Parathyroid adenoma (tissue), 2 donors: Measurements from ENCODE around the gene FOXG1.
A peak's percentile ranks its signal among the peaks of the same experiment; 100 is the strongest.

Experiments used
- H2AFZ ChIP-seq: fragments of 300-600 bp; sonication (generic); one replicate; pipeline ENCODE4 v1.7.0; 2017; ENCODE audit warnings: antibody characterized with exemption, mild to moderate bottlenecking
- H3K27ac ChIP-seq: fragments of 300-600 bp; sonication (generic); one replicate; pipeline ENCODE4 v1.7.0; 2017
- H3K27me3 ChIP-seq: fragments of 300-600 bp; sonication (generic); one replicate; pipeline ENCODE4 v1.7.0; 2017; ENCODE audit warnings: low read length; ENCODE audit not compliant: control insufficient read depth, insufficient read depth
- H3K36me3 ChIP-seq: fragments of 300-600 bp; sonication (generic); one replicate; pipeline ENCODE4 v1.7.0; 2017; ENCODE audit warnings: low read length; ENCODE audit not compliant: control insufficient read depth, insufficient read depth
- H3K4me1 ChIP-seq: fragments of 300-600 bp; sonication (generic); one replicate; pipeline ENCODE4 v1.7.0; 2017; ENCODE audit warnings: control low read depth
- H3K4me2 ChIP-seq: fragments of 300-600 bp; sonication (generic); one replicate; pipeline ENCODE4 v1.7.0; 2017; ENCODE audit warnings: low read length
- H3K4me3 ChIP-seq: fragments of 300-600 bp; sonication (generic); one replicate; pipeline ENCODE4 v1.7.0; 2017; ENCODE audit warnings: low read depth, low read length
- H3K79me2 ChIP-seq: fragments of 300-600 bp; sonication (generic); one replicate; pipeline ENCODE4 v1.7.0; 2017; ENCODE audit warnings: control low read depth
- H3K9ac ChIP-seq: fragments of 300-600 bp; sonication (generic); one replicate; pipeline ENCODE4 v1.7.0; 2017; ENCODE audit warnings: mild to moderate bottlenecking
- H3K9me3 ChIP-seq: fragments of 300-600 bp; sonication (generic); one replicate; pipeline ENCODE4 v1.7.0; 2017; ENCODE audit warnings: low read length; ENCODE audit not compliant: control insufficient read depth
- TF ChIP-seq, protein P1 (sequence below): fragments of 300-600 bp; sonication (generic); IDR thresholded peaks from one replicate; pipeline ENCODE4 v1.7.0; 2017; ENCODE audit warnings: antibody characterized with exemption, mild to moderate bottlenecking
- donor health status: primary hyperparathyroidism.

Gene FOXG1

DNA sequence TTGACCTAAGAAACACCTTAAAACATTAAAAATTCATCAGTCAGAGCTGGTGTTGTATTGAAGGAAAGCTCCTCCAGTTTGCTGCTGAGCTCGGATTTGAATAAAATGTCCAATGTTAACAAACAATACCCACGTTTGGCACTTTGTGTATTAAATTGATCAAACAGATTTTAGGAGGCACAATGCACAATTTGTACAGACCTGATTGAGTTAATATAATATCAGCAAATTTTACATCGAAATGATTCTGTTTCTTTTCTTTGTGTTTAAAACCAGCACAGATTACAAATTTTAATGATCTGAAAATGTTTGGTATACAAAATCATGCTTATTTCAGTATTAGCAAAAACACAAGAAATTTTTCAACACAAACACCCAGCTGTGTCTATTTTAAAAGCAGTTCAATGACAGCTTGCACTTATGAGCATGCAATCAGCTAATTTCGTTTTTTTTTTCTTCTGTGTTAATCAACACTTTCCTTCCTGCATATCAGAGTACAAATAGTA, 2.8 kb upstream of the FOXG1 start:
- TF ChIP-seq, protein P1, sequence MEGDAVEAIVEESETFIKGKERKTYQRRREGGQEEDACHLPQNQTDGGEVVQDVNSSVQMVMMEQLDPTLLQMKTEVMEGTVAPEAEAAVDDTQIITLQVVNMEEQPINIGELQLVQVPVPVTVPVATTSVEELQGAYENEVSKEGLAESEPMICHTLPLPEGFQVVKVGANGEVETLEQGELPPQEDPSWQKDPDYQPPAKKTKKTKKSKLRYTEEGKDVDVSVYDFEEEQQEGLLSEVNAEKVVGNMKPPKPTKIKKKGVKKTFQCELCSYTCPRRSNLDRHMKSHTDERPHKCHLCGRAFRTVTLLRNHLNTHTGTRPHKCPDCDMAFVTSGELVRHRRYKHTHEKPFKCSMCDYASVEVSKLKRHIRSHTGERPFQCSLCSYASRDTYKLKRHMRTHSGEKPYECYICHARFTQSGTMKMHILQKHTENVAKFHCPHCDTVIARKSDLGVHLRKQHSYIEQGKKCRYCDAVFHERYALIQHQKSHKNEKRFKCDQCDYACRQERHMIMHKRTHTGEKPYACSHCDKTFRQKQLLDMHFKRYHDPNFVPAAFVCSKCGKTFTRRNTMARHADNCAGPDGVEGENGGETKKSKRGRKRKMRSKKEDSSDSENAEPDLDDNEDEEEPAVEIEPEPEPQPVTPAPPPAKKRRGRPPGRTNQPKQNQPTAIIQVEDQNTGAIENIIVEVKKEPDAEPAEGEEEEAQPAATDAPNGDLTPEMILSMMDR = no peak
- no peak overlapping the region for H3K27ac ChIP-seq
- no peaks in the 10 kb centered on the region for H3K9me3 ChIP-seq
- H2AFZ ChIP-seq = no peak overlapping the region
- H3K9ac ChIP-seq = no peak overlapping the region
- peaks cover 21% of the 10 kb centered on the region for H3K27me3 ChIP-seq
- H3K36me3 ChIP-seq = no peaks in the 10 kb centered on the region
- H3K79me2 ChIP-seq = no peaks in the 10 kb centered on the region
- no peaks in the 10 kb centered on the region for H3K4me1 ChIP-seq
- H3K4me2 ChIP-seq = no peak overlapping the region
- H3K4me3 ChIP-seq = no peak overlapping the region

DNA sequence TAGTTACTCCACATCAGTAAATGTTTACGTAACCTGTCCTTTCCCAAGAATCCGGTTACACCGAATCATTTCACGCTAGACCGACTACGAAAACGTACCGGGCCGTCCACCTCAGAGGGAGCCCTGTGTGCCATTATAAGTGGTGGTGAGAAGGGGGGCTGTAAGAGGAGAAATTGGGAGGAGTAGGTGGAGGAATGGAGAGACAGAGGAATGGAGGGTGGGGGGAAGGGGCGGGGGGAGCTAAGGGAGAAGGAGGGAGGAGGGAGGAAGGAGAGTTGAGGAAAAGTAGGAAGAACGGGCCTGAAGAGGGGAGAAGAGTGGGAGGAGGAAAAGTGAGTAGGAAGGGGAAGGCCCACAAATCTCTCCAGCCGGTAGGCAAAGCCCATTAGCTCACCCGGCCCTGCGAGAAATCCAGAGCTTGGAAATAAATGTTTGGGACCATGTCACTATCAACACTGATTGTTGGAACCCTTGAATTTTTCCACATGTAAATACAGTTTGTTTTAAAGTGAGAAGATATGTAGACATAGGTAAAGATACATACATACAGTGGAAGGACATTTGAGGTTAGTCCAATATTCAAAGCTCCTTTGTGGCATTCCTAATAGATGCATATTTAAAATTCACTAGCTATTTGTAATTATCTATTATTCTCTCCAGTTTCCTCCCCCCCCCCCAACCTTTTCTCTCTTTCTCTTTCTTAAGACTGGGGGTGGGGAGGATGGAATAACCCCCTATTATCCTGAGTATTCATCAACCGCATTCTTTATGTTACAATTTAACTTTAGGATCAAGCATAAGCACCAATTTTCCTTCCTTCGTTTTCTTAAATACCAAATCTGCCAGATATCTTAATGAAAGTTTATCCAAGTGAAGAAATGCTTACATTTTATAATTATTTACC, 2.1 kb upstream of the FOXG1 start:
- no peak overlapping the region for H3K27ac ChIP-seq
- no peak overlapping the region for H2AFZ ChIP-seq
- H3K4me2 ChIP-seq = no peak overlapping the region
- TF ChIP-seq, protein P1 = no peak
- H3K79me2 ChIP-seq = no peaks in the 10 kb centered on the region
- H3K27me3 ChIP-seq = peaks cover 20% of the 10 kb centered on the region
- no peak overlapping the region for H3K4me3 ChIP-seq
- H3K9ac ChIP-seq = no peak overlapping the region
- no peaks in the 10 kb centered on the region for H3K36me3 ChIP-seq
- no peaks in the 10 kb centered on the region for H3K4me1 ChIP-seq
- H3K9me3 ChIP-seq = no peaks in the 10 kb centered on the region

DNA sequence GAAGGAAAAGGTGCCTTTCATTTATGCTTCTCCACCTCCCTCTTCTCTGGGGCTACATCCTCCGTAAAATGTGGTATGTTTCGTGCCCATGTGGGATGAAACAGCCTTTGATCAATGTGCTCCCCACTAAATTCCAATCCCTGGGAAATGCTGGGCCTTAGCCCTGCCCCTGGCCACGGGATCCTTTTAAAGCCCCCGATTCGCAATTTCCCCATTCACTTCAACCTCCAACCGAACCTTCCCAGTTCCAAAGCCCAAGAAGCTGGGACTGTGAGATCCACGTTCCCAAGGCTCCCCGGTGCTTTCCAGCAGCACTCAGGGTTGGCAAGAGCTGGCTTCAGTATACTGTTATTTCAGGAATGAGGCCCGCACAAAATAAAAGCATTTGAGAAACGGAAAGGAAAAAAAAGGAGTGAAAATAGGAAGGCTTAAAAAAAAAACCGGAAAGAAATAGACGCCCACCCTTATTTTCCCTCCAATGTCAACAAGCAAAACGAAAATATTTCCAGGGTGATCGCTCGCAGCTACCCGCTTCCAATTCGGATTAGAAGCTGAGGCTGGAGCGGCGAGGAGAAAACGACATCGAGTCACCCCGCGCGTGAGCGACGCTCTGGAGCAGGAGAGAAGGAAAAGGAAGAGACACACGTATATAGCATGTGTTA, 1.3 kb upstream of the FOXG1 start:
- H3K4me2 ChIP-seq = no peak overlapping the region
- H3K79me2 ChIP-seq = no peaks in the 10 kb centered on the region
- H3K4me3 ChIP-seq = no peak overlapping the region
- TF ChIP-seq, protein P1 = no peak
- no peak overlapping the region for H3K9ac ChIP-seq
- no peak overlapping the region for H2AFZ ChIP-seq
- H3K9me3 ChIP-seq = no peaks in the 10 kb centered on the region
- no peaks in the 10 kb centered on the region for H3K4me1 ChIP-seq
- no peaks in the 10 kb centered on the region for H3K36me3 ChIP-seq
- peak overlapping the region; percentile 17 for H3K27ac ChIP-seq
- peaks cover 16% of the 10 kb centered on the region for H3K27me3 ChIP-seq

DNA sequence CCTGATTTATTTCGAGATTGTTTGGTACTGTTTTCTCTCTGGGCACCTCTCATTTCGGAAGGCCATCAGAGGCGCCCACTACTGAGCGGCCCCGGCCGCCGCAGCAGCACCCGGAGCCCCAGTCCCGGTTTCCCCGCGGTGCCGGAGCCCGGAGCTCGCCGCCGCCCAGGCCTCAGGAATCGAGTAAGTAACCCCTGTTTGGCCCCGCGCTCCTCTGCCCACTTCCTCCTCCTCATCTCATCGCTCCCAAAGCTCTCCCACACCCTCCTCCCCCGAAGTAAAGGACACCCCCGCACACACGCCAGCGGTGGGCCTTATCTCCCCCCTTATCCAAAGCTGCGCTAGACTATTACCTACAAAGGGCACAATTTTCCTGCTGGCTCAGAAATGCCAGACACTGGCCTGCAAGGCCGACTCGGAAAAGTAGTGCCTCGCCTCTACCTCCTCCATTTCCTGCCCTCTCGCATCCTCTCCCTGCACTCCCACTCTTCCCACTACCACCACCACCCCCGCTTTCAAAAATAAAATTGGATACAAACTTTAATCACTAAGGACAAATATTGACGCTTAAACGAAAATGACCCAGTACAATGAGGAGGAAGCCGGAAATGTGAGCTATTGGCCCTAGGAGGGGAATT, 637 bp upstream of the FOXG1 start:
- H3K9ac ChIP-seq = no peak overlapping the region

More for the DNA sequence above, 637 bp upstream of the FOXG1 start:
- Histone ChIP-seq H3K27me3 (peaks cover 16% of the 10 kb centered on the region), H3K4me3 (no peak overlapping the region), H3K36me3 (no peaks in the 10 kb centered on the region), H3K4me2 (peak overlapping the region; percentile 44), H3K27ac (peak overlapping the region; percentile 17), H3K9me3 (no peaks in the 10 kb centered on the region), H3K4me1 (no peaks in the 10 kb centered on the region), H2AFZ (no peak overlapping the region), H3K79me2 (no peaks in the 10 kb centered on the region)
- TF ChIP-seq, protein P1 = no peak
